GM10266 (cell line): ENCODE results near the gene ETNPPL.

Experiments used
- DNase-seq: peaks from one replicate; pipeline ENCODE4 v3.0.0; 2012; ENCODE audit errors: extremely low spot score
- CTCF ChIP-seq: IDR thresholded peaks from 2 replicates; pipeline ENCODE4 v1.5.1; 2012; ENCODE audit warnings: mild to moderate bottlenecking, low read depth; ENCODE audit not compliant: control insufficient read depth, insufficient read depth; ENCODE audit errors: missing control alignments

ETNPPL gene

GRCh38 chr4:108763226-108763593 is 357 bp upstream of the ETNPPL start:
- DNase-seq: no peak
- TF ChIP-seq CTCF: no peak

- no peak for TF ChIP-seq CTCF
- DNase-seq: no peak
Observed at GRCh38 chr4:108758498-108758897, 4.4 kb downstream of the ETNPPL start.

- DNase-seq: no peak
- no peak for TF ChIP-seq CTCF
Observed at GRCh38 chr4:108754327-108754726, 8.5 kb downstream of the ETNPPL start.

GRCh38 chr4:108751321-108751720 is 11.5 kb downstream of the ETNPPL start:
- DNase-seq: no peak
- TF ChIP-seq CTCF: no peak

GRCh38 chr4:108749119-108749518 is 13.7 kb downstream of the ETNPPL start:
- TF ChIP-seq CTCF: no peak
- no peak for DNase-seq

- TF ChIP-seq CTCF: no peak
- DNase-seq: no peak
Observed at GRCh38 chr4:108746511-108746910, 16.3 kb downstream of the ETNPPL start.

GRCh38 chr4:108744307-108744706 is 18.5 kb downstream of the ETNPPL start:
- DNase-seq: no peak
- no peak for TF ChIP-seq CTCF
